Keratinocyte (primary cell): ENCODE data around the gene UBE2I.

Experiments used
- EZH2 ChIP-seq: IDR thresholded peaks from one replicate; pipeline ENCODE4 v1.6.1; 2012; ENCODE audit warnings: inconsistent platforms, mild to moderate bottlenecking, low read length, moderate library complexity
- TF ChIP-seq, protein P1 (sequence below), 3 experiments: IDR thresholded peaks in 1 of 3; conservative IDR thresholded peaks in 1 of 3; optimal IDR thresholded peaks in 1 of 3; 2 replicates in 2 of 3; 3 replicates in 1 of 3; pipeline versions ENCODE3 to v1.5.1; 2011; ENCODE audit warnings: low read length in 3 of 3, mild to moderate bottlenecking in 3 of 3, moderate library complexity in 2 of 3, control low read depth in 1 of 3, inconsistent platforms in 1 of 3; ENCODE audit not compliant: insufficient read depth in 2 of 3; ENCODE audit errors: extremely low read depth in 1 of 3

DNA sequence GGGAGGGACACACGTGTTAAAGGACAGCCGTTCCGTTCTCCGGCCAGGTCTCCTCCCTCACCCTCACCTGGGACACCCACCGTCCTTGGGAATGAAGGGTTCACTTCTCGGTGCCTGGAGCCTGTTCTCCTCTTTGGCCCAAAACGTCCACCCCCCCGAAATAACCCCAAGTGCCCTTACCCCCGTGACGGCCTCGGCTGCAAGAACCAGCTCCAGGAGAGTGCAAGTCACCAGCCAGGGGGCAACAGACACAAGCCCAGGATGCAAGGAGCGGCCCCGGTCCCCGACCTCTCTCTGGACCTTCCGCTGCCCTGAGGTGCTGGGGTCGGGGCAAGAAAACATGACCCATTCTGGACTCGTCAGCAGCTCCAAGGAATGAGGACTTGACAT lies 20.0 kb upstream of the UBE2I start:
- TF ChIP-seq, protein P1, sequence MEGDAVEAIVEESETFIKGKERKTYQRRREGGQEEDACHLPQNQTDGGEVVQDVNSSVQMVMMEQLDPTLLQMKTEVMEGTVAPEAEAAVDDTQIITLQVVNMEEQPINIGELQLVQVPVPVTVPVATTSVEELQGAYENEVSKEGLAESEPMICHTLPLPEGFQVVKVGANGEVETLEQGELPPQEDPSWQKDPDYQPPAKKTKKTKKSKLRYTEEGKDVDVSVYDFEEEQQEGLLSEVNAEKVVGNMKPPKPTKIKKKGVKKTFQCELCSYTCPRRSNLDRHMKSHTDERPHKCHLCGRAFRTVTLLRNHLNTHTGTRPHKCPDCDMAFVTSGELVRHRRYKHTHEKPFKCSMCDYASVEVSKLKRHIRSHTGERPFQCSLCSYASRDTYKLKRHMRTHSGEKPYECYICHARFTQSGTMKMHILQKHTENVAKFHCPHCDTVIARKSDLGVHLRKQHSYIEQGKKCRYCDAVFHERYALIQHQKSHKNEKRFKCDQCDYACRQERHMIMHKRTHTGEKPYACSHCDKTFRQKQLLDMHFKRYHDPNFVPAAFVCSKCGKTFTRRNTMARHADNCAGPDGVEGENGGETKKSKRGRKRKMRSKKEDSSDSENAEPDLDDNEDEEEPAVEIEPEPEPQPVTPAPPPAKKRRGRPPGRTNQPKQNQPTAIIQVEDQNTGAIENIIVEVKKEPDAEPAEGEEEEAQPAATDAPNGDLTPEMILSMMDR (optimal IDR thresholded peaks at IDR 0.05 in 1 of 3, IDR thresholded peaks at IDR 0.05 in 1 of 3, conservative IDR thresholded peaks at IDR 0.05 in 1 of 3; ENCODE audit: extremely low read depth in 1 of 3, insufficient read depth in 2 of 3, low read length in 3 of 3), result no peak
- TF ChIP-seq EZH2, result no peak
